HEK293 (cell line): Measurements from ENCODE around the gene KCNF1.

Experiments
- BCL11B ChIP-seq: fragments of 450-650 bp; formaldehyde crosslinking; IDR thresholded peaks from 2 replicates; pipeline ENCODE4 v1.5.1; 2016; ENCODE audit warnings: low read depth, missing biosample characterization, missing genetic modification characterization
- OSR2 ChIP-seq: fragments of 450-650 bp; formaldehyde crosslinking; IDR thresholded peaks from 2 replicates; pipeline ENCODE4 v1.5.1; 2016; ENCODE audit warnings: missing biosample characterization, missing genetic modification characterization
- ZBTB20 ChIP-seq: fragments of 450-650 bp; formaldehyde crosslinking; IDR thresholded peaks from 2 replicates; pipeline ENCODE4 v1.5.1; 2016; ENCODE audit warnings: missing biosample characterization, missing genetic modification characterization
- ZBTB7A ChIP-seq: fragments of 450-650 bp; formaldehyde crosslinking; IDR thresholded peaks from 2 replicates; pipeline ENCODE4 v1.5.1; 2016; ENCODE audit warnings: low read depth, missing biosample characterization, missing genetic modification characterization
- ZNF292 ChIP-seq: fragments of 450-650 bp; formaldehyde crosslinking; IDR thresholded peaks from 2 replicates; pipeline ENCODE4 v1.5.1; 2016; ENCODE audit warnings: low read depth, missing biosample characterization, missing genetic modification characterization, borderline replicate concordance
- ZNF302 ChIP-seq: fragments of 450-650 bp; formaldehyde crosslinking; IDR thresholded peaks from 2 replicates; pipeline ENCODE4 v1.5.1; 2016; ENCODE audit warnings: missing biosample characterization, missing genetic modification characterization, low read depth
- ZNF416 ChIP-seq: fragments of 450-650 bp; formaldehyde crosslinking; IDR thresholded peaks from 2 replicates; pipeline ENCODE4 v1.5.1; 2016; ENCODE audit warnings: missing biosample characterization, missing genetic modification characterization
- TF ChIP-seq, protein P1 (sequence below): fragments of 450-650 bp; formaldehyde crosslinking; IDR thresholded peaks from 2 replicates; pipeline ENCODE4 v1.5.1; 2016; ENCODE audit warnings: missing biosample characterization, missing genetic modification characterization, borderline replicate concordance
- TF ChIP-seq, protein P2 (sequence below): fragments of 450-650 bp; formaldehyde crosslinking; IDR thresholded peaks from 2 replicates; pipeline ENCODE4 v1.5.1; 2016; ENCODE audit warnings: missing biosample characterization, missing genetic modification characterization, low read depth
- TF ChIP-seq, protein P3 (sequence below): fragments of 450-650 bp; formaldehyde crosslinking; IDR thresholded peaks from 2 replicates; pipeline ENCODE4 v1.5.1; 2016; ENCODE audit warnings: missing biosample characterization, missing genetic modification characterization

DNA sequence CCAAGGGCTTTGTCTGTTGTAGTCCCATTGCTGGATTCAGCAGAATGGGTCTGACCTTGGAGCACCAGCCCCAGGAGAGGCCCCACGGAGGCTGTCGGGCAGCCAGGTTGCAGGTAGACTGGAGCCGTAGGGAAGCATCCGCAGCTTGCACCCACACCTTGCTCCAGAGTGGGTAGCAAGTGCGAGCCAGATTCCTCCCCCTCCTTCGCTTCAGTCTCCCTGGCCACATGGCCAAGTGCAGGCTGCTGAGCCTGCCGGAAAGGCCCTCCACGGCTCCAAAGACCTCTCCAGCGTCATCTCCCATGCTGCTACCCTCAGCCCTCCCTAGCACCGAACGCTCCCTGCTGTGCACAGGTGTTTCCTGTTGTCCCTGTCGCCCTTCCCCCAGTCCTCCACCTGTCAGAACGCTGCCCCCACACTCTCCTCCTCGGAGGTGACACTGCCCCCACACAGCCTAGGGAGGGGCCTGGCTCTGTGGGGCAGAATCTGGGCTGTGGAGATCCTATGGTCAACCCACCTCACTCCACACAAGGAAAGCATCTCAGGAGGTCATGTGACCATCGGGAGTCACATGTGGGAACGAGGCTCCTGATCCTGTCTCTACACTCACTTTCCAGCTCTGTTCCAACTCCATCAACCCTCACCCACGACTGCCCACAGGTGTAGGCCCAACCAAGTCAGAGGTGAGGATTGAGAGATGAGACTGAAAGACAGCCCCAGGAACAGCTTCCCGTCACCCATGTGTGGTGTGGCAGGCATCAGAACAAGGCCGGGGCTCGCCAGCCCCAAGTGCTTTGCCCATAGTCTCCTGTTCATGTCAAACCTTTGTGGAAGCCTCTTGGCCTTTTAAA is 8.3 kb downstream of the KCNF1 start:
- TF ChIP-seq, protein P1, sequence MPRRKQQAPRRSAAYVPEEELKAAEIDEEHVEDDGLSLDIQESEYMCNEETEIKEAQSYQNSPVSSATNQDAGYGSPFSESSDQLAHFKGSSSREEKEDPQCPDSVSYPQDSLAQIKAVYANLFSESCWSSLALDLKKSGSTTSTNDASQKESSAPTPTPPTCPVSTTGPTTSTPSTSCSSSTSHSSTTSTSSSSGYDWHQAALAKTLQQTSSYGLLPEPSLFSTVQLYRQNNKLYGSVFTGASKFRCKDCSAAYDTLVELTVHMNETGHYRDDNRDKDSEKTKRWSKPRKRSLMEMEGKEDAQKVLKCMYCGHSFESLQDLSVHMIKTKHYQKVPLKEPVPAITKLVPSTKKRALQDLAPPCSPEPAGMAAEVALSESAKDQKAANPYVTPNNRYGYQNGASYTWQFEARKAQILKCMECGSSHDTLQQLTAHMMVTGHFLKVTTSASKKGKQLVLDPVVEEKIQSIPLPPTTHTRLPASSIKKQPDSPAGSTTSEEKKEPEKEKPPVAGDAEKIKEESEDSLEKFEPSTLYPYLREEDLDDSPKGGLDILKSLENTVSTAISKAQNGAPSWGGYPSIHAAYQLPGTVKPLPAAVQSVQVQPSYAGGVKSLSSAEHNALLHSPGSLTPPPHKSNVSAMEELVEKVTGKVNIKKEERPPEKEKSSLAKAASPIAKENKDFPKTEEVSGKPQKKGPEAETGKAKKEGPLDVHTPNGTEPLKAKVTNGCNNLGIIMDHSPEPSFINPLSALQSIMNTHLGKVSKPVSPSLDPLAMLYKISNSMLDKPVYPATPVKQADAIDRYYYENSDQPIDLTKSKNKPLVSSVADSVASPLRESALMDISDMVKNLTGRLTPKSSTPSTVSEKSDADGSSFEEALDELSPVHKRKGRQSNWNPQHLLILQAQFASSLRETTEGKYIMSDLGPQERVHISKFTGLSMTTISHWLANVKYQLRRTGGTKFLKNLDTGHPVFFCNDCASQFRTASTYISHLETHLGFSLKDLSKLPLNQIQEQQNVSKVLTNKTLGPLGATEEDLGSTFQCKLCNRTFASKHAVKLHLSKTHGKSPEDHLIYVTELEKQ (tag by site-specific recombination) = no peak
- TF ChIP-seq ZNF302 (tag by site-specific recombination) (no peak), ZBTB7A (tag by site-specific recombination) (no peak), ZNF416 (tag by site-specific recombination) (no peak), OSR2 (tag by site-specific recombination) (no peak), BCL11B (tag by site-specific recombination) (no peak), ZBTB20 (tag by site-specific recombination) (no peak), ZNF292 (tag by site-specific recombination) (no peak)
- TF ChIP-seq, protein P2, sequence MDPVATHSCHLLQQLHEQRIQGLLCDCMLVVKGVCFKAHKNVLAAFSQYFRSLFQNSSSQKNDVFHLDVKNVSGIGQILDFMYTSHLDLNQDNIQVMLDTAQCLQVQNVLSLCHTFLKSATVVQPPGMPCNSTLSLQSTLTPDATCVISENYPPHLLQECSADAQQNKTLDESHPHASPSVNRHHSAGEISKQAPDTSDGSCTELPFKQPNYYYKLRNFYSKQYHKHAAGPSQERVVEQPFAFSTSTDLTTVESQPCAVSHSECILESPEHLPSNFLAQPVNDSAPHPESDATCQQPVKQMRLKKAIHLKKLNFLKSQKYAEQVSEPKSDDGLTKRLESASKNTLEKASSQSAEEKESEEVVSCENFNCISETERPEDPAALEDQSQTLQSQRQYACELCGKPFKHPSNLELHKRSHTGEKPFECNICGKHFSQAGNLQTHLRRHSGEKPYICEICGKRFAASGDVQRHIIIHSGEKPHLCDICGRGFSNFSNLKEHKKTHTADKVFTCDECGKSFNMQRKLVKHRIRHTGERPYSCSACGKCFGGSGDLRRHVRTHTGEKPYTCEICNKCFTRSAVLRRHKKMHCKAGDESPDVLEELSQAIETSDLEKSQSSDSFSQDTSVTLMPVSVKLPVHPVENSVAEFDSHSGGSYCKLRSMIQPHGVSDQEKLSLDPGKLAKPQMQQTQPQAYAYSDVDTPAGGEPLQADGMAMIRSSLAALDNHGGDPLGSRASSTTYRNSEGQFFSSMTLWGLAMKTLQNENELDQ (tag by site-specific recombination) = no peak
- TF ChIP-seq, protein P3, sequence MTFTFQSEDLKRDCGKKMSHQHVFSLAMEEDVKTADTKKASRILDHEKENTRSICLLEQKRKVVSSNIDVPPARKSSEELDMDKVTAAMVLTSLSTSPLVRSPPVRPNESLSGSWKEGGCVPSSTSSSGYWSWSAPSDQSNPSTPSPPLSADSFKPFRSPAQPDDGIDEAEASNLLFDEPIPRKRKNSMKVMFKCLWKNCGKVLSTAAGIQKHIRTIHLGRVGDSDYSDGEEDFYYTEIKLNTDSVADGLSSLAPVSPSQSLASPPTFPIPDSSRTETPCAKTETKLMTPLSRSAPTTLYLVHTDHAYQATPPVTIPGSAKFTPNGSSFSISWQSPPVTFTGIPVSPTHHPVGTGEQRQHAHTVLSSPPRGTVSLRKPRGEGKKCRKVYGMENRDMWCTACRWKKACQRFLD = no peak
